Uterus (tissue), 4 donors: ENCODE data around the gene INO80. TPM values are rescaled to one million over a fixed set of nuclear protein-coding genes. Genes with fewer than 3 reads are reported as not detected.

ENCODE experiments used
- DNase-seq, 2 donors: peaks; one replicate each; pipeline ENCODE4 v3.0.0-alpha.2; 2019 to 2020
- H3K27ac ChIP-seq, 2 donors: fragments of 200-600 bp; sonication (generic); 1 replicate in 1 of 2; 2 replicates in 1 of 2; pipeline ENCODE4 v1.5.1; 2016 to 2018
- H3K27me3 ChIP-seq, 2 donors: fragments of 200-600 bp; sonication (generic); one replicate each; pipeline ENCODE4 v1.5.1; 2018 to 2019; ENCODE audit warnings: control low read depth in 1 of 2
- H3K36me3 ChIP-seq, 2 donors: fragments of 200-600 bp; sonication (generic); one replicate each; pipeline ENCODE4 v1.5.1; 2019; ENCODE audit warnings: control low read depth in 1 of 2
- H3K4me1 ChIP-seq, 2 donors: fragments of 200-600 bp; sonication (generic); one replicate each; pipeline ENCODE4 v1.5.1; 2018 to 2019; ENCODE audit warnings: control low read depth in 1 of 2
- H3K4me3 ChIP-seq, 2 donors: fragments of 200-600 bp; sonication (generic); 1 replicate in 1 of 2; 2 replicates in 1 of 2; pipeline ENCODE4 v1.5.1; 2018 to 2019; ENCODE audit warnings: mild to moderate bottlenecking in 1 of 2
- H3K9me3 ChIP-seq, 2 donors: fragments of 200-600 bp; sonication (generic); one replicate each; pipeline ENCODE4 v1.5.1; 2019; ENCODE audit warnings: control low read depth in 1 of 2
- POLR2A ChIP-seq, 2 donors: fragments of 450-650 bp; IDR thresholded peaks; one replicate each; pipeline ENCODE4 v1.6.1; 2016; ENCODE audit warnings: antibody characterized with exemption in 2 of 2, mild to moderate bottlenecking in 1 of 2, moderate library complexity in 1 of 2
- intact Hi-C: fragments of 100-400 bp; cut with DNase I; formaldehyde crosslinking; loops from one replicate; pipeline ENCODE4 v1.15.1; 2023; ENCODE audit warnings: low total_unique reads
- total RNA-seq, 4 donors: library from RNA; depleted of rRNA in 3 of 4; stranded (reverse); fragments of >200 nt in 3 of 4; gene quantifications; one replicate each; pipeline versions ENCODE4 v1.1.0 to v1.2.4, GENCODE V29; 2014 to 2023
- TF ChIP-seq, protein P1 (sequence below), 4 experiments: fragments of 200-600 bp in 2 of 4; fragments of 450-650 bp in 2 of 4; sonication (generic) in 2 of 4; IDR thresholded peaks; one replicate each; pipeline ENCODE4 v1.5.1; 2016 to 2019; ENCODE audit warnings: antibody characterized with exemption in 4 of 4, mild to moderate bottlenecking in 2 of 4, moderate library complexity in 1 of 4
- donor health status: DM: yes; HTN: yes; CAD: no.

Gene INO80
- total RNA-seq, 4 donors from 2014 or later, result 28.7 to 33.3 (median 30.2) TPM

- no peak for DNase-seq
- H3K27ac ChIP-seq, result no peak overlapping the region
- no peaks in the 10 kb centered on the region for H3K36me3 ChIP-seq
- intact Hi-C loops, result no loop called here
- H3K27me3 ChIP-seq, result no peaks in the 10 kb centered on the region
- no peaks in the 10 kb centered on the region for H3K9me3 ChIP-seq
- H3K4me1 ChIP-seq, result no peaks in the 10 kb centered on the region
- TF ChIP-seq POLR2A (IDR thresholded peaks at IDR 0.05), result no peak
- TF ChIP-seq, protein P1, sequence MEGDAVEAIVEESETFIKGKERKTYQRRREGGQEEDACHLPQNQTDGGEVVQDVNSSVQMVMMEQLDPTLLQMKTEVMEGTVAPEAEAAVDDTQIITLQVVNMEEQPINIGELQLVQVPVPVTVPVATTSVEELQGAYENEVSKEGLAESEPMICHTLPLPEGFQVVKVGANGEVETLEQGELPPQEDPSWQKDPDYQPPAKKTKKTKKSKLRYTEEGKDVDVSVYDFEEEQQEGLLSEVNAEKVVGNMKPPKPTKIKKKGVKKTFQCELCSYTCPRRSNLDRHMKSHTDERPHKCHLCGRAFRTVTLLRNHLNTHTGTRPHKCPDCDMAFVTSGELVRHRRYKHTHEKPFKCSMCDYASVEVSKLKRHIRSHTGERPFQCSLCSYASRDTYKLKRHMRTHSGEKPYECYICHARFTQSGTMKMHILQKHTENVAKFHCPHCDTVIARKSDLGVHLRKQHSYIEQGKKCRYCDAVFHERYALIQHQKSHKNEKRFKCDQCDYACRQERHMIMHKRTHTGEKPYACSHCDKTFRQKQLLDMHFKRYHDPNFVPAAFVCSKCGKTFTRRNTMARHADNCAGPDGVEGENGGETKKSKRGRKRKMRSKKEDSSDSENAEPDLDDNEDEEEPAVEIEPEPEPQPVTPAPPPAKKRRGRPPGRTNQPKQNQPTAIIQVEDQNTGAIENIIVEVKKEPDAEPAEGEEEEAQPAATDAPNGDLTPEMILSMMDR (IDR thresholded peaks at IDR 0.05), result no peak
- no peak overlapping the region for H3K4me3 ChIP-seq
Observed at GRCh38 chr15:41048852-41049251, 67.2 kb downstream of the INO80 start.

GRCh38 chr15:41048397-41048796, 67.7 kb downstream of the INO80 start:
- H3K4me3 ChIP-seq, result no peak overlapping the region
- H3K36me3 ChIP-seq, result no peaks in the 10 kb centered on the region
- no peaks in the 10 kb centered on the region for H3K4me1 ChIP-seq
- no peaks in the 10 kb centered on the region for H3K9me3 ChIP-seq
- H3K27ac ChIP-seq, result no peak overlapping the region
- no peak for DNase-seq
- no peak for TF ChIP-seq POLR2A (IDR thresholded peaks at IDR 0.05)
- TF ChIP-seq, protein P1 (IDR thresholded peaks at IDR 0.05), result no peak
- intact Hi-C loops, result no loop called here
- H3K27me3 ChIP-seq, result no peaks in the 10 kb centered on the region

- Histone ChIP-seq H3K4me1 (no peaks in the 10 kb centered on the region), H3K9me3 (no peaks in the 10 kb centered on the region), H3K27me3 (no peaks in the 10 kb centered on the region), H3K36me3 (no peaks in the 10 kb centered on the region), H3K4me3 (no peak overlapping the region), H3K27ac (no peak overlapping the region)
- intact Hi-C loops, result no loop called here
- no peak for DNase-seq
- TF ChIP-seq POLR2A (IDR thresholded peaks at IDR 0.05), result no peak
- TF ChIP-seq, protein P1 (IDR thresholded peaks at IDR 0.05), result no peak
Observed at GRCh38 chr15:41047474-41047873, 68.6 kb downstream of the INO80 start.

GRCh38 chr15:41043276-41043951, 72.7 kb downstream of the INO80 start:
- H3K27ac ChIP-seq, result no peak overlapping the region
- no peak for DNase-seq
- no peak for TF ChIP-seq POLR2A (IDR thresholded peaks at IDR 0.05)
- TF ChIP-seq, protein P1 (IDR thresholded peaks at IDR 0.05), result no peak
- no peaks in the 10 kb centered on the region for H3K36me3 ChIP-seq
- no peaks in the 10 kb centered on the region for H3K4me1 ChIP-seq
- intact Hi-C loops, result no loop called here
- no peaks in the 10 kb centered on the region for H3K9me3 ChIP-seq
- no peaks in the 10 kb centered on the region for H3K27me3 ChIP-seq
- H3K4me3 ChIP-seq, result no peak overlapping the region

DNA sequence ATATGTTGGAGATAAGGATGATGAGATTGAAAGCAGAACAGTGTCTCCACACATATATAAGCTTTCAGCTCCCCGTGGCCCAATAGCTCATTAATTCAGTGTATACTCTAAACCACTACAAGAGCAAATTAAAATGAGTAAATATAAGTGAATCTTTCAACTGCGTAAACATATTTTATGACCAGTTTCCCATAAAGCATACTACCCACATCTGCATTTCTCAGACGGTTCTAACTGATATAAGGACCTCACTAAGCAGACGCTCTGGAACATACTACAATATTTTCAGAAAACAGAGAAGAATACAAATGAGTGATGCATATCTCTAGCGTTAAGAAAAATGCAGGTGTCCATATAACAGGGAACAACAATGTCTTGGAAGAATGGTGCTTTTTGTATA, 73.2 kb downstream of the INO80 start:
- Histone ChIP-seq H3K36me3 (no peaks in the 10 kb centered on the region), H3K9me3 (no peaks in the 10 kb centered on the region), H3K27ac (no peak overlapping the region), H3K4me1 (no peaks in the 10 kb centered on the region), H3K4me3 (no peak overlapping the region), H3K27me3 (no peaks in the 10 kb centered on the region)
- TF ChIP-seq, protein P1 (IDR thresholded peaks at IDR 0.05), result no peak
- no peak for TF ChIP-seq POLR2A (IDR thresholded peaks at IDR 0.05)
- intact Hi-C loops, result no loop called here
- no peak for DNase-seq
